CD14-positive monocyte (primary cell): ENCODE measurements around the gene APOA1. TPM values are rescaled to one million over a fixed set of nuclear protein-coding genes. Genes with fewer than 3 reads are reported as not detected.

Experiments
- DNase-seq, 3 donors: peaks; one replicate each; pipeline ENCODE4 v3.0.0-alpha.2; 2011 to 2022
- H2AFZ ChIP-seq: 2 replicates; pipeline ENCODE4 v1.6.0; 2012; ENCODE audit warnings: mild to moderate bottlenecking, low read depth, low read length, inconsistent platforms; ENCODE audit not compliant: insufficient read depth, poor library complexity, severe bottlenecking
- H3K27ac ChIP-seq, 2 donors: 1 replicate in 1 of 2; 2 replicates in 1 of 2; pipeline ENCODE4 v1.5.1; 2012 to 2013; ENCODE audit warnings: low read length in 2 of 2, control low read depth in 1 of 2, inconsistent platforms in 1 of 2, low read depth in 1 of 2, mild to moderate bottlenecking in 1 of 2
- H3K27me3 ChIP-seq, 2 donors: one replicate each; pipeline versions ENCODE4 v1.6.0 to v1.6.1; 2011 to 2013; ENCODE audit warnings: low read length in 2 of 2; ENCODE audit not compliant: control insufficient read depth in 2 of 2, insufficient read depth in 2 of 2
- H3K36me3 ChIP-seq, 2 donors: replicated peaks in 1 of 2; 1 replicate in 1 of 2; 2 replicates in 1 of 2; pipeline versions ENCODE4 v1.5.1 to v1.6.1; 2012 to 2013; ENCODE audit warnings: low read length in 2 of 2, control low read depth in 1 of 2, inconsistent platforms in 1 of 2, mild to moderate bottlenecking in 1 of 2; ENCODE audit not compliant: insufficient read depth in 2 of 2, control insufficient read depth in 1 of 2
- H3K4me1 ChIP-seq, 2 donors: 1 replicate in 1 of 2; 2 replicates in 1 of 2; pipeline versions ENCODE4 v1.5.1 to v1.6.1; 2012 to 2013; ENCODE audit warnings: low read length in 2 of 2, control low read depth in 1 of 2, inconsistent platforms in 1 of 2, mild to moderate bottlenecking in 1 of 2, moderate library complexity in 1 of 2; ENCODE audit not compliant: insufficient read depth in 2 of 2, control insufficient read depth in 1 of 2
- H3K4me2 ChIP-seq: replicated peaks from 2 replicates; pipeline ENCODE3; 2012; ENCODE audit warnings: low read length, moderate library complexity, mild to moderate bottlenecking; ENCODE audit not compliant: poor library complexity, severe bottlenecking; ENCODE audit errors: extremely low read depth
- H3K4me3 ChIP-seq, 3 experiments: fragments of 200-600 bp in 1 of 3; sonication (generic) in 1 of 3; replicated peaks in 1 of 3; 1 replicate in 2 of 3; 2 replicates in 1 of 3; pipeline ENCODE4 v1.5.1; 2011 to 2013; ENCODE audit warnings: low read length in 3 of 3, mild to moderate bottlenecking in 3 of 3, control low read depth in 2 of 3, low read depth in 2 of 3, inconsistent platforms in 1 of 3, moderate library complexity in 1 of 3
- H3K79me2 ChIP-seq: 2 replicates; pipeline ENCODE4 v1.6.0; 2012; ENCODE audit warnings: mild to moderate bottlenecking, control low read depth, inconsistent platforms, low read length, moderate library complexity; ENCODE audit not compliant: insufficient read depth
- H3K9ac ChIP-seq: 2 replicates; pipeline ENCODE4 v1.6.0; 2017; ENCODE audit warnings: low read length, mild to moderate bottlenecking; ENCODE audit not compliant: insufficient read depth, poor library complexity, severe bottlenecking
- H3K9me3 ChIP-seq, 2 donors: replicated peaks in 1 of 2; 1 replicate in 1 of 2; 2 replicates in 1 of 2; pipeline versions ENCODE4 v1.5.1 to v1.6.1; 2012 to 2013; ENCODE audit warnings: low read length in 2 of 2, control low read depth in 1 of 2; ENCODE audit not compliant: control insufficient read depth in 1 of 2, insufficient read depth in 1 of 2
- H4K20me1 ChIP-seq: 2 replicates; pipeline ENCODE4 v1.6.0; 2012; ENCODE audit warnings: mild to moderate bottlenecking, low read length, control low read depth, moderate library complexity; ENCODE audit not compliant: insufficient read depth
- H3K27ac Mint-ChIP-seq, 7 donors: one replicate each; pipeline ENCODE4 v1.8.0; 2020; ENCODE audit warnings: mild to moderate bottlenecking in 7 of 7, mixed read lengths in 7 of 7, moderate library complexity in 6 of 7, inconsistent platforms in 2 of 7
- H3K27me3 Mint-ChIP-seq, 3 donors: one replicate each; pipeline ENCODE4 v1.8.0; 2021 to 2022; ENCODE audit warnings: low read depth in 3 of 3, mild to moderate bottlenecking in 3 of 3, mixed read lengths in 3 of 3, moderate library complexity in 3 of 3, inconsistent platforms in 1 of 3
- H3K36me3 Mint-ChIP-seq, 2 donors: one replicate each; pipeline ENCODE4 v1.8.0; 2020; ENCODE audit warnings: mixed read lengths in 2 of 2, inconsistent platforms in 1 of 2, mild to moderate bottlenecking in 1 of 2
- H3K4me1 Mint-ChIP-seq: one replicate; pipeline ENCODE4 v1.8.0; 2020; ENCODE audit warnings: mild to moderate bottlenecking, mixed read lengths
- H3K4me3 Mint-ChIP-seq, 2 donors: one replicate each; pipeline ENCODE4 v1.8.0; 2020; ENCODE audit warnings: mild to moderate bottlenecking in 2 of 2, mixed read lengths in 2 of 2, moderate library complexity in 1 of 2
- H3K9me3 Mint-ChIP-seq, 7 donors: one replicate each; pipeline ENCODE4 v1.8.0; 2020 to 2022; ENCODE audit warnings: mixed read lengths in 7 of 7, mild to moderate bottlenecking in 6 of 7, moderate library complexity in 6 of 7, inconsistent platforms in 2 of 7
- WGBS: methylation state at CpG from one replicate; pipeline ENCODE4 v1.1.5; 2013; ENCODE audit warnings: missing lambda C conversion rate; ENCODE audit not compliant: insufficient coverage; 5-methylcytosine and 5-hydroxymethylcytosine counted together
- intact Hi-C, 2 donors: fragments of 100-400 bp; cut with micrococcal nuclease; formaldehyde crosslinking; loops; one replicate each; pipeline versions ENCODE4 v1.15.0 to v1.15.1; 2023
- polyA plus RNA-seq, 3 donors: library from polyadenylated mRNA; depleted of rRNA in 1 of 3; unstranded in 2 of 3; stranded (reverse) in 1 of 3; fragments of 300-500 nt in 2 of 3; fragments of >200 nt in 1 of 3; fragmentation: Illumina TruSeq in 2 of 3; gene quantifications; 1 replicate in 2 of 3; 2 replicates in 1 of 3; pipeline ENCODE4 v1.2.3, GENCODE V29; 2012 to 2021
- TF ChIP-seq, protein P1 (sequence below): fragments of 200-600 bp; IDR thresholded peaks from one replicate; pipeline ENCODE4 v1.8.0; 2022; ENCODE audit warnings: antibody characterized with exemption, mild to moderate bottlenecking

Gene APOA1
- polyA plus RNA-seq, 3 donors: 0.29 TPM; not detected in 2

DNA sequence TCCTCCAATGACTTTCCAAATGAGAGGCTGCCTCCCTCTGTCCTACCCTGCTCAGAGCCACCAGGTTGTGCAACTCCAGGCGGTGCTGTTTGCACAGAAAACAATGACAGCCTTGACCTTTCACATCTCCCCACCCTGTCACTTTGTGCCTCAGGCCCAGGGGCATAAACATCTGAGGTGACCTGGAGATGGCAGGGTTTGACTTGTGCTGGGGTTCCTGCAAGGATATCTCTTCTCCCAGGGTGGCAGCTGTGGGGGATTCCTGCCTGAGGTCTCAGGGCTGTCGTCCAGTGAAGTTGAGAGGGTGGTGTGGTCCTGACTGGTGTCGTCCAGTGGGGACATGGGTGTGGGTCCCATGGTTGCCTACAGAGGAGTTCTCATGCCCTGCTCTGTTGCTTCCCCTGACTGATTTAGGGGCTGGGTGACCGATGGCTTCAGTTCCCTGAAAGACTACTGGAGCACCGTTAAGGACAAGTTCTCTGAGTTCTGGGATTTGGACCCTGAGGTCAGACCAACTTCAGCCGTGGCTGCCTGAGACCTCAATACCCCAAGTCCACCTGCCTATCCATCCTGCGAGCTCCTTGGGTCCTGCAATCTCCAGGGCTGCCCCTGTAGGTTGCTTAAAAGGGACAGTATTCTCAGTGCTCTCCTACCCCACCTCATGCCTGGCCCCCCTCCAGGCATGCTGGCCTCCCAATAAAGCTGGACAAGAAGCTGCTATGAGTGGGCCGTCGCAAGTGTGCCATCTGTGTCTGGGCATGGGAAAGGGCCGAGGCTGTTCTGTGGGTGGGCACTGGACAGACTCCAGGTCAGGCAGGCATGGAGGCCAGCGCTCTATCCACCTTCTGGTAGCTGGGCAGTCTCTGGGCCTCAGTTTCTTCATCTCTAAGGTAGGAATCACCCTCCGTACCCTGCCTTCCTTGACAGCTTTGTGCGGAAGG lies 4.8 kb downstream of the APOA1 start:
- Histone ChIP-seq H3K9ac (no peak overlapping the region), H3K27me3 (no peaks in the 10 kb centered on the region), H3K4me3 (no peak overlapping the region), H3K27ac (no peak overlapping the region), H3K4me2 (no peak overlapping the region), H3K36me3 (no peaks in the 10 kb centered on the region), H3K79me2 (no peaks in the 10 kb centered on the region), H3K9me3 (no peaks in the 10 kb centered on the region), H2AFZ (no peak overlapping the region), H3K4me1 (peaks cover 17 to 19% of the 10 kb centered on the region in 2 donors), H4K20me1 (no peaks in the 10 kb centered on the region)
- H3K4me3 Mint-ChIP-seq: no peak overlapping the region
- peaks cover 3 to 8% (median 4%) of the 10 kb centered on the region in 3 donors for H3K27me3 Mint-ChIP-seq
- no peaks in the 10 kb centered on the region for H3K36me3 Mint-ChIP-seq
- H3K4me1 Mint-ChIP-seq: peaks cover 14% of the 10 kb centered on the region
- no peaks in the 10 kb centered on the region for H3K9me3 Mint-ChIP-seq
- DNase-seq: no peak
- no peak overlapping the region for H3K27ac Mint-ChIP-seq
- 86% methylated on average over 11 of the region's 13 CpGs for WGBS
- TF ChIP-seq, protein P1, sequence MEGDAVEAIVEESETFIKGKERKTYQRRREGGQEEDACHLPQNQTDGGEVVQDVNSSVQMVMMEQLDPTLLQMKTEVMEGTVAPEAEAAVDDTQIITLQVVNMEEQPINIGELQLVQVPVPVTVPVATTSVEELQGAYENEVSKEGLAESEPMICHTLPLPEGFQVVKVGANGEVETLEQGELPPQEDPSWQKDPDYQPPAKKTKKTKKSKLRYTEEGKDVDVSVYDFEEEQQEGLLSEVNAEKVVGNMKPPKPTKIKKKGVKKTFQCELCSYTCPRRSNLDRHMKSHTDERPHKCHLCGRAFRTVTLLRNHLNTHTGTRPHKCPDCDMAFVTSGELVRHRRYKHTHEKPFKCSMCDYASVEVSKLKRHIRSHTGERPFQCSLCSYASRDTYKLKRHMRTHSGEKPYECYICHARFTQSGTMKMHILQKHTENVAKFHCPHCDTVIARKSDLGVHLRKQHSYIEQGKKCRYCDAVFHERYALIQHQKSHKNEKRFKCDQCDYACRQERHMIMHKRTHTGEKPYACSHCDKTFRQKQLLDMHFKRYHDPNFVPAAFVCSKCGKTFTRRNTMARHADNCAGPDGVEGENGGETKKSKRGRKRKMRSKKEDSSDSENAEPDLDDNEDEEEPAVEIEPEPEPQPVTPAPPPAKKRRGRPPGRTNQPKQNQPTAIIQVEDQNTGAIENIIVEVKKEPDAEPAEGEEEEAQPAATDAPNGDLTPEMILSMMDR: no peak
- intact Hi-C loops: no loop called here

DNA sequence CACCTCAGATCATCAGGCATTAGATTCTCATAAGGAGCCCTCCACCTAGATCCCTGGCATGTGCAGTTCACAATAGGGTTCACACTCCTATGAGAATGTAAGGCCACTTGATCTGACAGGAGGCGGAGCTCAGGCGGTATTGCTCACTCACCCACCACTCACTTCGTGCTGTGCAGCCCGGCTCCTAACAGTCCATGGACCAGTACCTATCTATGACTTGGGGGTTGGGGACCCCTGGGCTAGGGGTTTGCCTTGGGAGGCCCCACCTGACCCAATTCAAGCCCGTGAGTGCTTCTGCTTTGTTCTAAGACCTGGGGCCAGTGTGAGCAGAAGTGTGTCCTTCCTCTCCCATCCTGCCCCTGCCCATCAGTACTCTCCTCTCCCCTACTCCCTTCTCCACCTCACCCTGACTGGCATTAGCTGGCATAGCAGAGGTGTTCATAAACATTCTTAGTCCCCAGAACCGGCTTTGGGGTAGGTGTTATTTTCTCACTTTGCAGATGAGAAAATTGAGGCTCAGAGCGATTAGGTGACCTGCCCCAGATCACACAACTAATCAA lies 5.6 kb downstream of the APOA1 start:
- Histone ChIP-seq H3K27me3 (no peaks in the 10 kb centered on the region), H3K9me3 (no peaks in the 10 kb centered on the region), H3K36me3 (no peaks in the 10 kb centered on the region), H3K27ac (no peak overlapping the region), H4K20me1 (no peaks in the 10 kb centered on the region), H3K9ac (no peak overlapping the region), H3K4me3 (no peak overlapping the region), H3K79me2 (no peaks in the 10 kb centered on the region), H3K4me1 (peaks cover 17 to 19% of the 10 kb centered on the region in 2 donors), H3K4me2 (no peak overlapping the region), H2AFZ (no peak overlapping the region)
- 80% methylated on average over 2 of the region's 7 CpGs for WGBS
- Mint-ChIP-seq H3K36me3 (no peaks in the 10 kb centered on the region), H3K4me1 (peaks cover 14% of the 10 kb centered on the region), H3K9me3 (no peaks in the 10 kb centered on the region), H3K4me3 (no peak overlapping the region), H3K27ac (no peak overlapping the region), H3K27me3 (peaks cover 3 to 8% (median 4%) of the 10 kb centered on the region in 3 donors)
- intact Hi-C loops: no loop called here
- TF ChIP-seq, protein P1: no peak
- DNase-seq: no peak
